H9 (cell line): Measurements from ENCODE around the gene RAD23A. TPM values are rescaled to one million over a fixed set of nuclear protein-coding genes. Genes with fewer than 3 reads are reported as not detected.

Source experiments
- DNase-seq: peaks from one replicate; pipeline ENCODE4 v3.0.0-alpha.2; 2017
- H2AFZ ChIP-seq: one replicate; pipeline ENCODE4 v1.6.1; 2013; ENCODE audit warnings: mild to moderate bottlenecking, low read length, control low read depth, moderate library complexity
- H2AK5ac ChIP-seq: 2 replicates; pipeline ENCODE4 v1.6.1; 2013; ENCODE audit warnings: low read length, control low read depth, mixed read lengths; ENCODE audit not compliant: insufficient read length
- H2BK120ac ChIP-seq: one replicate; pipeline ENCODE4 v1.6.1; 2013; ENCODE audit warnings: low read depth, mild to moderate bottlenecking, low read length, control low read depth, inconsistent platforms; ENCODE audit not compliant: poor library complexity, severe bottlenecking
- H2BK12ac ChIP-seq: 2 replicates; pipeline ENCODE4 v1.6.1; 2013; ENCODE audit warnings: low read length, control low read depth, mixed read lengths, low read depth; ENCODE audit not compliant: insufficient read length
- H2BK15ac ChIP-seq: 2 replicates; pipeline ENCODE4 v1.6.1; 2013; ENCODE audit warnings: low read depth, low read length, control low read depth
- H2BK20ac ChIP-seq: one replicate; pipeline ENCODE4 v1.6.1; 2013; ENCODE audit warnings: low read depth, mild to moderate bottlenecking, low read length, control low read depth, inconsistent platforms; ENCODE audit not compliant: poor library complexity, severe bottlenecking
- H2BK5ac ChIP-seq: 2 replicates; pipeline ENCODE4 v1.6.1; 2013; ENCODE audit warnings: low read length, control low read depth, mixed read lengths; ENCODE audit not compliant: insufficient read length
- H3K14ac ChIP-seq: 2 replicates; pipeline ENCODE4 v1.6.1; 2013; ENCODE audit warnings: low read length, control low read depth; ENCODE audit not compliant: insufficient read depth
- H3K18ac ChIP-seq: 2 replicates; pipeline ENCODE4 v1.6.1; 2013; ENCODE audit warnings: low read depth, mild to moderate bottlenecking, mixed read lengths, low read length, control low read depth; ENCODE audit not compliant: insufficient read length
- H3K23ac ChIP-seq: 2 replicates; pipeline ENCODE4 v1.6.1; 2013; ENCODE audit warnings: low read length, control low read depth, mixed read lengths, low read depth; ENCODE audit not compliant: insufficient read length
- H3K23me2 ChIP-seq: 2 replicates; pipeline ENCODE4 v1.6.1; 2013; ENCODE audit warnings: low read depth, mild to moderate bottlenecking, mixed read lengths, low read length, control low read depth; ENCODE audit not compliant: insufficient read length, poor library complexity, severe bottlenecking
- H3K27ac ChIP-seq: 2 replicates; pipeline ENCODE4 v1.5.1; 2013; ENCODE audit warnings: low read length, control low read depth, mixed read lengths, low read depth; ENCODE audit not compliant: insufficient read length
- H3K27me3 ChIP-seq: 2 replicates; pipeline ENCODE4 v1.6.1; 2013; ENCODE audit warnings: low read length, control low read depth, inconsistent platforms; ENCODE audit not compliant: insufficient read depth
- H3K4ac ChIP-seq: 2 replicates; pipeline ENCODE4 v1.6.1; 2013; ENCODE audit warnings: low read depth, mild to moderate bottlenecking, control low read depth, inconsistent platforms, low read length, moderate library complexity
- H3K4me1 ChIP-seq: 2 replicates; pipeline ENCODE4 v1.6.1; 2013; ENCODE audit warnings: low read length, control low read depth, inconsistent platforms; ENCODE audit not compliant: insufficient read depth
- H3K4me2 ChIP-seq: 2 replicates; pipeline ENCODE4 v1.6.1; 2013; ENCODE audit warnings: low read length, control low read depth, mixed read lengths; ENCODE audit not compliant: insufficient read length, insufficient read depth
- H3K56ac ChIP-seq: 2 replicates; pipeline ENCODE4 v1.6.1; 2013; ENCODE audit warnings: low read depth, mild to moderate bottlenecking, mixed read lengths, low read length, control low read depth; ENCODE audit not compliant: insufficient read length
- H3K79me1 ChIP-seq: 2 replicates; pipeline ENCODE4 v1.6.1; 2013; ENCODE audit warnings: low read depth, mild to moderate bottlenecking, moderate library complexity, low read length, control low read depth, inconsistent platforms; ENCODE audit not compliant: insufficient read depth, poor library complexity, severe bottlenecking
- H3K79me2 ChIP-seq: 2 replicates; pipeline ENCODE4 v1.6.1; 2013; ENCODE audit warnings: low read length, control low read depth, inconsistent platforms; ENCODE audit not compliant: insufficient read depth
- H3K9ac ChIP-seq: 2 replicates; pipeline ENCODE4 v1.6.1; 2013; ENCODE audit warnings: low read length, control low read depth, mixed read lengths; ENCODE audit not compliant: insufficient read length; ENCODE audit errors: extremely low read depth
- H3K9me3 ChIP-seq: one replicate; pipeline ENCODE4 v1.6.1; 2013; ENCODE audit warnings: low read depth, low read length, inconsistent platforms; ENCODE audit not compliant: control insufficient read depth
- H3T11ph ChIP-seq: one replicate; pipeline ENCODE4 v1.6.1; 2013; ENCODE audit warnings: mild to moderate bottlenecking, low read length, control low read depth, inconsistent platforms
- H4K20me1 ChIP-seq: one replicate; pipeline ENCODE4 v1.6.1; 2013; ENCODE audit not compliant: control insufficient read depth, insufficient read length, insufficient read depth
- H4K5ac ChIP-seq: 2 replicates; pipeline ENCODE4 v1.6.1; 2013; ENCODE audit warnings: low read depth, mild to moderate bottlenecking, mixed read lengths, low read length, control low read depth; ENCODE audit not compliant: insufficient read length
- H4K8ac ChIP-seq: replicated peaks from 2 replicates; pipeline ENCODE4 v1.6.1; 2013; ENCODE audit warnings: low read length, control low read depth, mixed read lengths, low read depth; ENCODE audit not compliant: insufficient read length
- H4K91ac ChIP-seq: 2 replicates; pipeline ENCODE4 v1.6.1; 2013; ENCODE audit warnings: low read depth, mild to moderate bottlenecking, moderate library complexity, mixed read lengths, low read length, control low read depth; ENCODE audit not compliant: insufficient read length
- H3K27ac Mint-ChIP-seq, 3 experiments: 2 replicates in 2 of 3; 3 replicates in 1 of 3; pipeline ENCODE4 v1.8.0; 2020 to 2021; ENCODE audit warnings: mixed read lengths in 3 of 3, mild to moderate bottlenecking in 1 of 3, moderate library complexity in 1 of 3
- H3K27me3 Mint-ChIP-seq: 2 replicates; pipeline ENCODE4 v1.8.0; 2021; ENCODE audit warnings: low read depth, mild to moderate bottlenecking, moderate library complexity, mixed read lengths
- H3K36me3 Mint-ChIP-seq, 3 experiments: 2 replicates in 2 of 3; 3 replicates in 1 of 3; pipeline ENCODE4 v1.8.0; 2020 to 2021; ENCODE audit warnings: low read depth in 3 of 3, mixed read lengths in 3 of 3; ENCODE audit not compliant: insufficient read depth in 1 of 3
- H3K4me1 Mint-ChIP-seq, 2 experiments: 2 replicates each; pipeline ENCODE4 v1.8.0; 2020; ENCODE audit warnings: mixed read lengths in 2 of 2
- H3K4me3 Mint-ChIP-seq, 2 experiments: 2 replicates in 1 of 2; 3 replicates in 1 of 2; pipeline ENCODE4 v1.8.0; 2020 to 2021; ENCODE audit warnings: mild to moderate bottlenecking in 2 of 2, mixed read lengths in 2 of 2, moderate library complexity in 1 of 2
- H3K9me3 Mint-ChIP-seq, 2 experiments: 2 replicates in 1 of 2; 3 replicates in 1 of 2; pipeline ENCODE4 v1.8.0; 2020; ENCODE audit warnings: mild to moderate bottlenecking in 2 of 2, mixed read lengths in 2 of 2, moderate library complexity in 1 of 2
- CTCF ChIP-seq: fragments of 200-600 bp; sonication (generic); conservative IDR thresholded peaks from 3 replicates; pipeline ENCODE4 v1.8.0; 2021; ENCODE audit warnings: antibody characterized with exemption, mild to moderate bottlenecking
- WGBS: extraction: QIAGEN DNeasy Blood & Tissue Kit; methylation state at CpG from one replicate; pipeline ENCODE4 v1.1.7; 2013; ENCODE audit warnings: missing lambda C conversion rate, low lambda C conversion rate, mixed read lengths; ENCODE audit not compliant: insufficient read length; ENCODE audit errors: extremely low coverage; 5-methylcytosine and 5-hydroxymethylcytosine counted together
- total RNA-seq: library from RNA; stranded (reverse); gene quantifications from 2 replicates; pipeline ENCODE4 v1.2.1, GENCODE V29; 2021

RAD23A gene
- total RNA-seq, 1 experiment from 2014 or later, result 62.2 TPM

- TF ChIP-seq CTCF, result no peak
- H3K14ac ChIP-seq, result no peak overlapping the region
- Mint-ChIP-seq H3K4me1 (peaks cover 10 to 22% of the 10 kb centered on the region in 2 experiments), H3K36me3 (peaks cover 56 to 83% (median 75%) of the 10 kb centered on the region in 3 experiments), H3K9me3 (0 out of 5 replicates have a peak, but pooled peaks cover 0 to 3% of the 10 kb centered on the region in 2 experiments), H3K4me3 (peak overlapping the region; percentile 79 to 90), H3K27me3 (no peaks in the 10 kb centered on the region), H3K27ac (peak overlapping the region; percentile 81 to 98 (median 93); a peak in 6 of 7 replicates)
- no peak overlapping the region for H4K91ac ChIP-seq
- H3K9ac ChIP-seq, result peak overlapping the region; percentile 97
- H3K27me3 ChIP-seq, result no peaks in the 10 kb centered on the region
- no peak overlapping the region for H3K56ac ChIP-seq
- H4K20me1 ChIP-seq, result no peaks in the 10 kb centered on the region
- no peaks in the 10 kb centered on the region; the same call in 1 of the 2 replicates for H3K79me2 ChIP-seq
- no peak overlapping the region for H4K8ac ChIP-seq
- H3K9me3 ChIP-seq, result no peaks in the 10 kb centered on the region
- H3K23me2 ChIP-seq, result no peaks in the 10 kb centered on the region
- no peak overlapping the region for H2AFZ ChIP-seq
- H2BK15ac ChIP-seq, result no peak overlapping the region
- H2AK5ac ChIP-seq, result no peak overlapping the region
- no peak overlapping the region for H3K4ac ChIP-seq
- no peak overlapping the region for H3T11ph ChIP-seq
- no peak overlapping the region for H2BK5ac ChIP-seq
- H2BK120ac ChIP-seq, result no peak overlapping the region
- no peaks in the 10 kb centered on the region for H3K79me1 ChIP-seq
- no peaks in the 10 kb centered on the region for H3K4me1 ChIP-seq
- no CpG with 5 or more reads among the region's 14 CpGs for WGBS
- no peak overlapping the region for H4K5ac ChIP-seq
- H2BK20ac ChIP-seq, result no peak overlapping the region
- no peak overlapping the region for H3K18ac ChIP-seq
- no peak for DNase-seq
- H2BK12ac ChIP-seq, result no peak overlapping the region
- H3K23ac ChIP-seq, result no peak overlapping the region
- peak overlapping the region; percentile 42 for H3K27ac ChIP-seq
- H3K4me2 ChIP-seq, result peak overlapping the region; percentile 96
Observed at GRCh38 chr19:12946731-12947496, 1.3 kb downstream of the RAD23A start.
